ENCODE data around the gene RNPS1.
"Not testable (repeated sequence)": the region's sequence is repeated elsewhere in the genome, so short reads cannot be mapped to it uniquely, and the experiment has no call there.

Gene RNPS1

GRCh38 chr16:2258530-2258929 lies 9.4 kb downstream of the RNPS1 start:
- in situ Hi-C loops (cut with MboI; ENCODE audit: low sequenced_read_pairs) = not testable (repeated sequence)

- in situ Hi-C loops (cut with MboI; ENCODE audit: low sequenced_read_pairs) = no loop called here
Measured at GRCh38 chr16:2257726-2258125, 10.2 kb downstream of the RNPS1 start.

- in situ Hi-C loops (cut with MboI; ENCODE audit: low sequenced_read_pairs) = no loop called here
Measured at GRCh38 chr16:2256531-2257140, 11.3 kb downstream of the RNPS1 start.

GRCh38 chr16:2253293-2253692 lies 14.6 kb downstream of the RNPS1 start:
- in situ Hi-C loops (cut with MboI; ENCODE audit: low sequenced_read_pairs) = no loop called here

- in situ Hi-C loops (cut with MboI; ENCODE audit: low sequenced_read_pairs) = no loop called here
Measured at GRCh38 chr16:2252806-2253148, 15.1 kb downstream of the RNPS1 start.

GRCh38 chr16:2251296-2252111 lies 16.4 kb downstream of the RNPS1 start, which contains the start of gene ECI1:
Gene ECI1, minus strand, starts transcription at chr16:2251587. Its CDS starts 21 bp downstream, at chr16:2251566.
- in situ Hi-C loops (cut with MboI; ENCODE audit: low sequenced_read_pairs) = no loop called here

GRCh38 chr16:2250652-2251295 lies 17.2 kb downstream of the RNPS1 start:
- in situ Hi-C loops (cut with MboI; ENCODE audit: low sequenced_read_pairs) = no loop called here

GRCh38 chr16:2246301-2246885 lies 21.5 kb downstream of the RNPS1 start:
- in situ Hi-C loops (cut with MboI; ENCODE audit: low sequenced_read_pairs) = no loop called here

GRCh38 chr16:2244926-2245795 lies 22.8 kb downstream of the RNPS1 start:
- in situ Hi-C loops (cut with MboI; ENCODE audit: low sequenced_read_pairs) = no loop called here

GRCh38 chr16:2244301-2244700 lies 23.6 kb downstream of the RNPS1 start:
- in situ Hi-C loops (cut with MboI; ENCODE audit: low sequenced_read_pairs) = no loop called here

- in situ Hi-C loops (cut with MboI; ENCODE audit: low sequenced_read_pairs) = no loop called here
Measured at GRCh38 chr16:2243781-2244180, 24.1 kb downstream of the RNPS1 start.

GRCh38 chr16:2243031-2243528 lies 24.8 kb downstream of the RNPS1 start:
- in situ Hi-C loops (cut with MboI; ENCODE audit: low sequenced_read_pairs) = no loop called here

GRCh38 chr16:2242598-2242997 lies 25.3 kb downstream of the RNPS1 start:
- in situ Hi-C loops (cut with MboI; ENCODE audit: low sequenced_read_pairs) = no loop called here

- in situ Hi-C loops (cut with MboI; ENCODE audit: low sequenced_read_pairs) = not testable (repeated sequence)
Measured at GRCh38 chr16:2240331-2240730, 27.6 kb downstream of the RNPS1 start.

GRCh38 chr16:2238838-2239675 lies 28.9 kb downstream of the RNPS1 start:
- in situ Hi-C loops (cut with MboI; ENCODE audit: low sequenced_read_pairs) = no loop called here

- in situ Hi-C loops (cut with MboI; ENCODE audit: low sequenced_read_pairs) = no loop called here
Measured at GRCh38 chr16:2238150-2238837, 29.6 kb downstream of the RNPS1 start.

GRCh38 chr16:2237493-2238149 lies 30.3 kb downstream of the RNPS1 start:
- in situ Hi-C loops (cut with MboI; ENCODE audit: low sequenced_read_pairs) = no loop called here

GRCh38 chr16:2237102-2237482 lies 30.8 kb downstream of the RNPS1 start:
- in situ Hi-C loops (cut with MboI; ENCODE audit: low sequenced_read_pairs) = no loop called here
